ENCODE measurements around the gene ZNF415.
A peak's percentile ranks its signal among the peaks of the same experiment; 100 is the strongest.

Gene ZNF415

GRCh38 chr19:53140351-53140750 lies 7.6 kb upstream of the ZNF415 start:
- Histone ChIP-seq H4K5ac (ENCODE audit: low read length) (no peak overlapping the region), H3K36me3 (ENCODE audit: control insufficient read depth, insufficient read depth, low read length) (peaks cover 6% of the 10 kb centered on the region), H2BK120ac (ENCODE audit: low read depth, low read length) (no peak overlapping the region), H3K56ac (ENCODE audit: low read length) (no peak overlapping the region), H3K23ac (ENCODE audit: low read length) (no peak overlapping the region), H3K9ac (ENCODE audit: low read length) (no peak overlapping the region), H3K4ac (ENCODE audit: low read depth, low read length) (no peak overlapping the region), H3K27ac (ENCODE audit: low read depth, low read length) (no peak overlapping the region), H3K4me1 (ENCODE audit: control insufficient read depth, low read depth, low read length) (no peaks in the 10 kb centered on the region), H3K4me3 (ENCODE audit: low read length) (peak overlapping the region; percentile 15), H3K4me2 (ENCODE audit: low read length) (no peak overlapping the region), H3K79me1 (ENCODE audit: low read length) (no peaks in the 10 kb centered on the region), H4K8ac (ENCODE audit: low read depth, low read length) (no peak overlapping the region), H2BK15ac (replicated peaks; ENCODE audit: low read depth) (no peak overlapping the region), H3K27me3 (ENCODE audit: insufficient read depth, low read length, poor library complexity) (no peaks in the 10 kb centered on the region), H3K18ac (ENCODE audit: low read length) (no peak overlapping the region), H2BK5ac (ENCODE audit: low read length) (no peak overlapping the region), H2AK5ac (ENCODE audit: low read length) (no peak overlapping the region), H3K79me2 (ENCODE audit: control insufficient read depth, insufficient read depth, low read length) (no peaks in the 10 kb centered on the region)
- DNase-seq = peak; percentile 10
- WGBS (ENCODE audit: extremely low coverage, insufficient coverage, low lambda C conversion rate) = no CpG with 5 or more reads among the region's 4 CpGs

GRCh38 chr19:53136432-53136831 lies 3.7 kb upstream of the ZNF415 start:
- H3K36me3 ChIP-seq (ENCODE audit: control insufficient read depth, insufficient read depth, low read length) = peaks cover 3% of the 10 kb centered on the region
- H3K4me2 ChIP-seq (ENCODE audit: low read length) = no peak overlapping the region
- no peak overlapping the region for H3K56ac ChIP-seq (ENCODE audit: low read length)
- no peak overlapping the region for H4K5ac ChIP-seq (ENCODE audit: low read length)
- no peak overlapping the region for H2BK5ac ChIP-seq (ENCODE audit: low read length)
- H2BK15ac ChIP-seq (replicated peaks; ENCODE audit: low read depth) = no peak overlapping the region
- no CpG with 5 or more reads among the region's 3 CpGs for WGBS (ENCODE audit: extremely low coverage, insufficient coverage, low lambda C conversion rate)
- no peaks in the 10 kb centered on the region for H3K79me2 ChIP-seq (ENCODE audit: control insufficient read depth, insufficient read depth, low read length)
- H3K27me3 ChIP-seq (ENCODE audit: insufficient read depth, low read length, poor library complexity) = no peaks in the 10 kb centered on the region
- H3K18ac ChIP-seq (ENCODE audit: low read length) = no peak overlapping the region
- no peak overlapping the region for H2AK5ac ChIP-seq (ENCODE audit: low read length)
- no peak for DNase-seq
- no peaks in the 10 kb centered on the region for H3K79me1 ChIP-seq (ENCODE audit: low read length)
- no peak overlapping the region for H3K9ac ChIP-seq (ENCODE audit: low read length)
- H3K4me1 ChIP-seq (ENCODE audit: control insufficient read depth, low read depth, low read length) = peaks cover 4% of the 10 kb centered on the region
- H2BK120ac ChIP-seq (ENCODE audit: low read depth, low read length) = no peak overlapping the region
- no peak overlapping the region for H3K27ac ChIP-seq (ENCODE audit: low read depth, low read length)
- H3K4ac ChIP-seq (ENCODE audit: low read depth, low read length) = no peak overlapping the region
- no peak overlapping the region for H3K4me3 ChIP-seq (ENCODE audit: low read length)
- H4K8ac ChIP-seq (ENCODE audit: low read depth, low read length) = no peak overlapping the region
- H3K23ac ChIP-seq (ENCODE audit: low read length) = no peak overlapping the region

- Histone ChIP-seq H3K23ac (ENCODE audit: low read length) (no peak overlapping the region), H3K4me3 (ENCODE audit: low read length) (no peak overlapping the region), H2BK15ac (replicated peaks; ENCODE audit: low read depth) (no peak overlapping the region), H3K79me1 (ENCODE audit: low read length) (no peaks in the 10 kb centered on the region), H4K5ac (ENCODE audit: low read length) (no peak overlapping the region), H3K36me3 (ENCODE audit: control insufficient read depth, insufficient read depth, low read length) (no peaks in the 10 kb centered on the region), H3K56ac (ENCODE audit: low read length) (peak overlapping the region; percentile 91), H3K4me1 (ENCODE audit: control insufficient read depth, low read depth, low read length) (peaks cover 4% of the 10 kb centered on the region), H2BK120ac (ENCODE audit: low read depth, low read length) (no peak overlapping the region), H2AK5ac (ENCODE audit: low read length) (no peak overlapping the region), H3K4me2 (ENCODE audit: low read length) (peak overlapping the region; percentile 86), H4K8ac (ENCODE audit: low read depth, low read length) (no peak overlapping the region), H3K4ac (ENCODE audit: low read depth, low read length) (no peak overlapping the region), H2BK5ac (ENCODE audit: low read length) (no peak overlapping the region), H3K18ac (ENCODE audit: low read length) (no peak overlapping the region), H3K27ac (ENCODE audit: low read depth, low read length) (no peak overlapping the region), H3K79me2 (ENCODE audit: control insufficient read depth, insufficient read depth, low read length) (no peaks in the 10 kb centered on the region), H3K27me3 (ENCODE audit: insufficient read depth, low read length, poor library complexity) (no peaks in the 10 kb centered on the region), H3K9ac (ENCODE audit: low read length) (peak overlapping the region; percentile 83)
- no CpG with 5 or more reads among the region's 6 CpGs for WGBS (ENCODE audit: extremely low coverage, insufficient coverage, low lambda C conversion rate)
- DNase-seq = no peak
These were observed 983 bp downstream of the ZNF415 start for GRCh38 chr19:53131727-53132126.

- no CpG with 5 or more reads among the region's 4 CpGs for WGBS (ENCODE audit: extremely low coverage, insufficient coverage, low lambda C conversion rate)
- peaks cover 4% of the 10 kb centered on the region for H3K4me1 ChIP-seq (ENCODE audit: control insufficient read depth, low read depth, low read length)
- no peak overlapping the region for H3K27ac ChIP-seq (ENCODE audit: low read depth, low read length)
These were observed 1.6 kb downstream of the ZNF415 start for GRCh38 chr19:53131085-53131590.

GRCh38 chr19:53130506-53130905 lies 2.2 kb downstream of the ZNF415 start:
- no peak overlapping the region for H4K5ac ChIP-seq (ENCODE audit: low read length)
- no peak for DNase-seq
- H2BK120ac ChIP-seq (ENCODE audit: low read depth, low read length) = no peak overlapping the region
- H2BK15ac ChIP-seq (replicated peaks; ENCODE audit: low read depth) = no peak overlapping the region
- no peak overlapping the region for H3K18ac ChIP-seq (ENCODE audit: low read length)
- no peaks in the 10 kb centered on the region for H3K79me1 ChIP-seq (ENCODE audit: low read length)
- no peak overlapping the region for H2BK5ac ChIP-seq (ENCODE audit: low read length)
- H3K23ac ChIP-seq (ENCODE audit: low read length) = no peak overlapping the region
- peaks cover 4% of the 10 kb centered on the region for H3K4me1 ChIP-seq (ENCODE audit: control insufficient read depth, low read depth, low read length)
- no peaks in the 10 kb centered on the region for H3K79me2 ChIP-seq (ENCODE audit: control insufficient read depth, insufficient read depth, low read length)
- H3K36me3 ChIP-seq (ENCODE audit: control insufficient read depth, insufficient read depth, low read length) = no peaks in the 10 kb centered on the region
- no peak overlapping the region for H3K4me2 ChIP-seq (ENCODE audit: low read length)
- H3K27me3 ChIP-seq (ENCODE audit: insufficient read depth, low read length, poor library complexity) = no peaks in the 10 kb centered on the region
- no peak overlapping the region for H4K8ac ChIP-seq (ENCODE audit: low read depth, low read length)
- no peak overlapping the region for H3K56ac ChIP-seq (ENCODE audit: low read length)
- H3K27ac ChIP-seq (ENCODE audit: low read depth, low read length) = no peak overlapping the region
- WGBS (ENCODE audit: extremely low coverage, insufficient coverage, low lambda C conversion rate) = no CpG with 5 or more reads among the region's 7 CpGs
- H2AK5ac ChIP-seq (ENCODE audit: low read length) = no peak overlapping the region
- H3K9ac ChIP-seq (ENCODE audit: low read length) = no peak overlapping the region
- H3K4me3 ChIP-seq (ENCODE audit: low read length) = no peak overlapping the region
- no peak overlapping the region for H3K4ac ChIP-seq (ENCODE audit: low read depth, low read length)

More at GRCh38 chr19:53131085-53131590, 1.6 kb downstream of the ZNF415 start:
- Histone ChIP-seq H2BK5ac (ENCODE audit: low read length) (no peak overlapping the region), H3K79me2 (ENCODE audit: control insufficient read depth, insufficient read depth, low read length) (no peaks in the 10 kb centered on the region), H3K9ac (ENCODE audit: low read length) (no peak overlapping the region), H3K27me3 (ENCODE audit: insufficient read depth, low read length, poor library complexity) (no peaks in the 10 kb centered on the region), H3K4me3 (ENCODE audit: low read length) (no peak overlapping the region), H2BK120ac (ENCODE audit: low read depth, low read length) (no peak overlapping the region), H4K8ac (ENCODE audit: low read depth, low read length) (no peak overlapping the region), H3K4me2 (ENCODE audit: low read length) (no peak overlapping the region), H2AK5ac (ENCODE audit: low read length) (no peak overlapping the region), H4K5ac (ENCODE audit: low read length) (no peak overlapping the region), H3K4ac (ENCODE audit: low read depth, low read length) (no peak overlapping the region), H3K56ac (ENCODE audit: low read length) (no peak overlapping the region), H2BK15ac (replicated peaks; ENCODE audit: low read depth) (no peak overlapping the region), H3K36me3 (ENCODE audit: control insufficient read depth, insufficient read depth, low read length) (no peaks in the 10 kb centered on the region), H3K23ac (ENCODE audit: low read length) (no peak overlapping the region), H3K79me1 (ENCODE audit: low read length) (no peaks in the 10 kb centered on the region), H3K18ac (ENCODE audit: low read length) (no peak overlapping the region)
- peak; percentile 57 for DNase-seq

All from mesendoderm (in vitro differentiated cells).